Measurements from ENCODE around the gene SYTL2. TPM values are rescaled to one million over a fixed set of nuclear protein-coding genes. Genes with fewer than 3 reads are reported as not detected.
"Not testable (repeated sequence)": the region's sequence is repeated elsewhere in the genome, so short reads cannot be mapped to it uniquely, and the experiment has no call there.

Gene SYTL2
- polyA plus RNA-seq, 3 donors: 68.5 to 104 (median 95.8) TPM

GRCh38 chr11:85694385-85694980 lies 116.5 kb downstream of the SYTL2 start:
- DNase-seq: peak; percentile 41

- DNase-seq: peak; percentile 93
These were observed 125.0 kb downstream of the SYTL2 start, which contains the start of gene CCDC89 for GRCh38 chr11:85685820-85686459. Gene CCDC89 (minus strand): TSS chr11:85686195. CDS start chr11:85686130, 65 bp downstream.

- peak; percentile 78 for DNase-seq
These were observed 125.7 kb downstream of the SYTL2 start for GRCh38 chr11:85685125-85685819.

- peak; percentile 61 for DNase-seq
These were observed 128.3 kb downstream of the SYTL2 start for GRCh38 chr11:85682330-85683305.

- DNase-seq: no peak
These were observed 130.0 kb downstream of the SYTL2 start for GRCh38 chr11:85680897-85681296.

GRCh38 chr11:85679576-85679975 lies 131.4 kb downstream of the SYTL2 start:
- DNase-seq: no peak

- no peak for DNase-seq
These were observed 137.5 kb downstream of the SYTL2 start for GRCh38 chr11:85673393-85673792.

GRCh38 chr11:85672105-85672902 lies 138.6 kb downstream of the SYTL2 start:
- no peak for DNase-seq

- DNase-seq: not testable (repeated sequence)
These were observed 139.8 kb downstream of the SYTL2 start for GRCh38 chr11:85670949-85671663.

GRCh38 chr11:85668157-85668556 lies 142.8 kb downstream of the SYTL2 start:
- DNase-seq: no peak

- no peak for DNase-seq
These were observed 144.3 kb downstream of the SYTL2 start for GRCh38 chr11:85666687-85667086.

- DNase-seq: no peak
These were observed 145.2 kb downstream of the SYTL2 start for GRCh38 chr11:85665733-85666132.

- DNase-seq: peak; percentile 96
These were observed 146.1 kb downstream of the SYTL2 start, which contains the start of gene CREBZF for GRCh38 chr11:85664615-85665481. Gene CREBZF (minus strand): TSS chr11:85665129. CDS start chr11:85664875, 254 bp downstream.

- peak; percentile 80 for DNase-seq
These were observed 147.0 kb downstream of the SYTL2 start for GRCh38 chr11:85663753-85664614.

GRCh38 chr11:85663080-85663752 lies 147.7 kb downstream of the SYTL2 start:
- DNase-seq: no peak

- no peak for DNase-seq
These were observed 148.8 kb downstream of the SYTL2 start for GRCh38 chr11:85661972-85662664.

GRCh38 chr11:85658180-85658579 lies 152.8 kb downstream of the SYTL2 start:
- DNase-seq: no peak

All from renal pelvis (tissue), 4 donors.